ELF-1 (cell line): ENCODE data around the gene SLC13A3.
A peak's percentile ranks its signal among the peaks of the same experiment; 100 is the strongest.

Experiments used
- DNase-seq: peaks from one replicate; pipeline ENCODE4 v3.0.0-alpha.2; 2016; ENCODE audit warnings: low read depth, low spot score

The SLC13A3 gene

DNA sequence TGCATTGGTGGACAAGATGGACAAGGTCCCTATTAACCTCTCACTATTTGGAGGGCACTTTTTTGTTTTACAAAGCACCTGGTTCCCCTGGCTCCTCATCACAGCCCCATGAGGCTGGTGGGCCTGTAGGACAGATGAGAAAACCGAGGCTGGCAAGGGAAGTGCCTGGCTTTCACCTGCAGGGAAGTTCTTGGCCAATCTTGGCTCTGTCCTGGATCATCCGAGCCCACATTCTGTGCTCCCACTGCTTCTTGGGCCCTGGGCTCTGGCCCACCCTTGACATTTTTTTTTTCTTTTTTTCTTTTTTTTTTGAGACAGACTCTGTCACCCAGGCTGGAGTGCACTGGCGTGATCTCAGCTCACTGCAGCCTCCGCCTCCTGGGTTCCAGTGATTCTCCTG, 14.7 kb downstream of the SLC13A3 start:
- DNase-seq = no peak

DNA sequence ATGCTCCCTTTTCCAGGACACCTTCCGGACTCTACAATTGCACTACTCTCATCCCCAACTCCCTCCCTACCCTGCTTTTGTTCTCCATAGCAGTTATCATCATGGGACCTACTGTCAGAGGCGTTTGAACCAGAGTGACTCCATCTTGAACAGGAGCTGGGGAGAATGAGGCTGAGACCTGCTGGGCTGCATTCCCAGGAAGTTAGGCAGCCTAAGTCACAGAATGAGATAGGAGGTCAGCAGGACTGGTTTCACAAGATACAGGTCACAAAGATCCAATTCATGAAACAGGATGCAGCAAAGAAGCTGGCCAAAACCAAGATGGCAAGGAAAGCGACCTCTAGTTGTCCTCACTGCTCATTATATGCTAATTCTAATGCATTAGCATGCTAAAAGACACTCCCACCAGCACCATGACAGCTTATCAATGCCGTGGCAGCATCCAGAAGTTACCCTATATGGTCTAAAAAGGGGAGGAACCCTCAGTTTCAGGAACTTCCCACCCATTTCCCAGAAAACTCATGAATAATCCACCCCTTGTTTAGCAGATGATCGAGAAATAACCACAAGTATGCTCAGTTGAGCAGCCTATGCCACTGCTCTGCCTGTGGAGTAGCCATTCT, 15.6 kb downstream of the SLC13A3 start:
- DNase-seq = peak; percentile 51

DNA sequence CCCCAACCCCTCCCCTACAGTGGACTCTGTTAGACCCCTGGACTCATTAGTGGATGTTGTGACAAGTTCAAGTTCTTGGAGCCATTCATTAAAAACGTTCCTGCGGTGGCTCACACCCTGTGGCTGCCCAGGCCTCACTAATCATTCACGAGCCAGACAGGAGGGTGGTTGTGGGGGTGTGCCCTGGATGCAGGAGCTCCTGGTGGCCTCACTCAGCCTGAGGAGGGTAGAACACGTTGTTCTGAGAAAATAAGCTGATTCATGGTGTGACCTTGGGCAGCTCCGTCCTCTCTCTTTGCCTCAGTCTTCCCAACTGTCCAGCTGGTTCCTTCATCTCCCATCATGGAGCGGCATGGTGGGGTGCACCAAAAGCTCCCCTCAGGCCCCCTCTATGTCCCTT, 16.7 kb downstream of the SLC13A3 start:
- DNase-seq = no peak

DNA sequence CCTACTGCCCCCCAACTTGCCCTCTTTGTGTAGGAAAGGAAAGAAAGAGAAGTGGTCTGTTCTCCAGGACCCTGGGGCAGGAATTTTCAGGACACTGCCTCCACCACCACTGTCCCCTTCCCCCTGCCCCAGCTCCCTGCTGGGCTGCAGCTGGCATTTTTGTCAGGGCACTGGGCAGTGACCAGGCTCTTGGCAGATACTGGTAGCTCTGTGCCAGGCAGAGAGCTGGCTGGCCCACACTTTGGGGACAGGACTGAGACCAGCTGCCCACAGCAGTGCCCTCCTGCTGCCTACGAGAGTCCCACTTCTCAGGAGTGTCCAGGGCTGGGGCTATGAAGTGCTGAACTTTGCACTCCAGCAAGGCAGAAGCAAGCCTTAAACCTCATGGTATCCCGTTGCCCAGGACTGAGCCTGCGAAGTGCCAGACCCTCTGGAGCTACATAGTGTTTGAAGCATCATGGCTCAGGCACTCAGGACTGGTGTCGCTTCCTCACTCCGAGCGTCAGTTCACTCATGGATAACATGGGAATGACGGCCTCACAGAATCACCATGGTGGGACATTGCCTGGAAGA, 19.3 kb downstream of the SLC13A3 start:
- DNase-seq = no peak

DNA sequence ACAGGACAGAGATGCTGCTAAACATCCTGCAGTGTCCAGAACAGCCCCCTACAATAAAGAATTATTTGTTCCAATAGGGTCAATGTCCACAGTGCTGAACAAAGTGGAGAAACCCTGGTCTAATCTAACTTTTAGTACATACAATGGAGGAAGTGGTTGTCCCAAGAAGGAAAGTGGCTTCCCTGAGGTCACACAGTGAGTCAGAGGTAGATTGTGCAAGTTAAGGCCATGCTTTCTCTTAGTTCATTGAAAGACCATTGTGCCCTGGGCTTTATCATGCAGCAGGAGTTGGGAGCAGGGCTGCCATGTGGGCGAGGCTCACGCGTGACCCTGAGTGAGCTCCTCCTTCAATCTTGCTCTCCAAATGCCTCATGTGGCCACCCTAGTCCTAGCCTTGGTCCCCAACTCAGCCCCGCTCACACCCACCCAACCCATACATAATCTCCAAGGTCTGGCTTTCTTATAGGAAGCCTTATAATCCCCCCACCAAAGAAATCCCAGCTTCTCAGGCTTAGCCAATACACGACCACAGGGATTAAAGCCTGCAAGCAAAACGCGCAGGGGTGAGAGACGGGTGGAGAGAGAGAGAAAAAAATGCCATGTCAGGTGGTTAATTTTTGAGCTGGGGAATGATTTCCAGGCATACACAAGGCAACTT, 19.9 kb downstream of the SLC13A3 start:
- peak; percentile 30 for DNase-seq

DNA sequence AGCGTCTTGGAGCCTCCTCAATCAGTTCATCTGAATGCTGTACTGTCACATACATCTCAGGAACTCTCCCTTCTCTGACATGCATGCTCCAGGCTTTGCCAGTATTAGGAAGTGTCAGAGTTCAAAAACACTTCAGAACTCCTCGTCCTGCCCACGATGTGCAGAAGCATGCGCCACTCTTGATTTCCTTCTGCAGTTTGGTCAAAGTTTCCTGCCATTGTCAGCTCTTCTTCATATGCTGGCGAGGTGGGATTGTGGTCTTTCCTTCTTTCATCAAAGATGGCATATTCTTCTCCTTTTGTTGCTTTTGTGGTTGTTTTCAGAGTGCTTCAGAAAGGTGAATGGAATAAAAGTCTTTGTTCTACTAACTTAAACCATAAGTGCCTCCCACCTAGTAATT, 21.0 kb downstream of the SLC13A3 start:
- DNase-seq = no peak

DNA sequence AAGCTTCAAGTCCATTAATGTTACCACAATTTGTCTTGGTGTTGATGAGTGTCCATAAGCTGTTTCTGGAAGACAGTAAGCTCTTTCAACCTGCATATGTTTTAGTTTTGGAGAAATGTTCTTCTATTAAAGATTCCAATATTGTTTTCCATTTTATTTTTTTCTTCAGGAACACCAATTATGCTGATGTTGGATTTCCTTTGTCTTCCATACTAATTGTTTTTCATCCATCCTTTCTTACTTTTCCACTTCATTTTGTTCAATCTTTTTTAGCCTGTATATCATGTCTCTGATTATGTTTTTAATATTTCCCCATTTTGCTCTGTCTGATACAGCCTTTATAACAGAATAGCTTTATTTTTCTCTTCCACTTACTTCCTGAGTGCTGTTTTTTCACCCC, 21.9 kb downstream of the SLC13A3 start:
- no peak for DNase-seq

DNA sequence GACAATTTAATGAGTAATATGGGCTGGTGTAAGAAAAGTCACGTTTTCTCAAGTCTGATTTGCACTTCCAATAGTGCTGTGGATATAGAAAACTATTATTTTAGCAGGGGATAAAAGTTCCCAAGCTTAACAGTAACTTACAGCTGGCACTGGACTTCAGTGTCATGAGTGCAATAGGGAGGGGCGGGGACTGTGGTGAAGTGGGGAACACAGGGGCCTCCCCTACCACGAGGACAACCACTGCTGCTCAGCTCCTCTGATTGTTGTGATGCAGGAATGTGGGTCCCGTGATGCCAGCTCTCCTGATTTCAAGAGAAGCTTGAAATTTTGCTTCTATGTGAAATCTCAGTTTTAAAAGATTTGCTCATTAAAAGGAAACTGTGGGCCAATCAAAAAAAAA, 24.0 kb downstream of the SLC13A3 start:
- no peak for DNase-seq

DNA sequence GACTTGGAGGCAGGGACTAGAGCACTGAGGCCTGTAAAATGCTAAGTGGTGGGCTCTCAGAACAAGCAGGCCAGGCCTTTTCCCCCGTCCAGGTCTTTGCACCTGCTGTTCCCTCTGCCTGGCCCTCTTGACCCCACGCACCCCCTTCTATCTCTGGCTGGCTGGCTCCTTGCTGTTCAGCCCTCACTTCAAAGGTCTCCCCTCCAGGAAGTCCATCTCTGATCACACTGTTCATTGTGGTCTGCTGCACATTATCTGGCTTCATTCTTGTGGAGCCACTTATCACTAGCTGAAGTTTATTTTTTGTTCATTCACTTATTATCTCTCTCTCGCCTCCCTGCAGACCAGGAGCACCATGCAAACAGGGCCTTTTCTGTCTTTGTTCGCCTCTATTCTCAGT, 24.5 kb downstream of the SLC13A3 start:
- no peak for DNase-seq

DNA sequence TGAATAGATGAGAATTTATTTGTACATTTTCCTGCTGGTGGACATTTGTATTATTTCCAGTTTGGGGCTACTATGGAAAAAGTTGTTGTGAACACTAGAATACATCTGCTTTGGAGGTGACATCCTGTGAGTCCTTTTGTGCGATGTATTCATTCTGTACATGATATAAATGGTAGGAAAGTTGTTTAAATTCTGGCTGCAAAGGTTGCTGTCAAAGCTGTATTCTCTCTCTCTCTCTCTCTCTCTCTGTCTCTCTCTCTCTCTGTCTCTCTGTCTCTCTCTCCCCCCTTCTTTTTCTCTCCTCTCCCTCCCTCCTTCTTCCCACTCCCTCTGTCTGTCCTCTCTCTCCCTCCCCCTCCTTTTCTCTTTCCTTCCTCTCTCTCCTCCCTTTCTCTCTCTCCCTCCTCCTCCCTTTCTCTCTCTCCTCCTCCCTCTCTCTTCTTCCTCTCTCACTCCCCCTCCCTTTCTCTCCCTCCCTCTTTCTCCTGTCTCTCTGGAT, 25.3 kb downstream of the SLC13A3 start:
- DNase-seq = no peak

DNA sequence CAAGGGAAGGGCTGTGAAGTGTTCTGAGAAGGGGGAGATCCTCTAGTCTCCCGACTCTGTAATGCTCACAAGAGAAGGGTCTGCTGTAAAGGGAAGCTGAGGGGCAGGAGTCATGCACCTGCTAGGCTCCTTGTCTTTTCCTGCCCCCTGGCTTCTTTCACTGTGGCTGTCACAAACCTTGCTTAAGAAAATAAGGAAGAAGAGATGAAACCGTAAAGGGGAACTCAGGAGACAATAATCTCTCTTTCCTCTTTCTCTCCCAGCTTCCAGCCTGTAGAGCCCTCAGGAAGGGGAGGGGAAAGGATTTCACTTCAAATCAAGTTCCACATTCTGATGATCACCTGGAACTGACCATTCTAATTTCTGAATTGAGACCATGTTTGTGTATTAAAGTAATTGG, 26.3 kb downstream of the SLC13A3 start:
- no peak for DNase-seq

DNA sequence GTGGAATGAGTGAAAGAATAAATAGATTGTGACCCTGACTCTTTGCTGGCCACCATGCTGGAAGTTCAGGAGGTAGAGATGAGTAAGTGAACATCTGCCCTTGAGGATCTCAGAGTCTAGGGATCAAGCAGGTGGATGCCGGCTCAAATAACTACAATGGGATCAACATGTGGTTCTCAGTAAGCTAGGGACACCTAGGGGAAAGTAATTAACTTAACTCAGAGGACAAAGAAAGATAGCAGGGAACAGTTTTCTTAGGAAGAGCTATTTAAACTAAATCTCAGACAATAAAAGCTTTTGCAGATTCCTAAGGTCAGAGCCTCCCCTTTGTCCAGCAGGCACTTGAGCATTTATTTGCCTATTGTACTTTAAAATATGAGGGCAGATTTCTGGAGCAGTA, 29.1 kb downstream of the SLC13A3 start:
- no peak for DNase-seq

DNA sequence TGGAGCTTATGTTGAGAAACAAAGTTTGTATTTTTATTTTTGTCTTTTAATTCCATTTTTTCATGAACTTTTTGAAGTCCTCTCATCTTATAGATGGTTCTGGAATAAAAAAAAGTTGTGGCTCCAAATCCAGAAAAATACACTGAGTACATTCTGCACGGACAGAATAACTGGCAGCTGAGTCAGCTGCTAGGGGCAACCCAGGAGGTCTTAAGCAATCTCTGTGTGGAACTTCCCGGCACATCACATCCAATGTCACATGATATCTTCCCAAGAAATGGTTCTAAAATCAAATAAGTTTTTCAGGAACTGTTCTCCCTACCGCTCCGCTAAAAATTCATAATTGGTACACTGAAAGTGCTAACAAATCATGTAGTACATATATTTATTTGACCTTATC, 29.8 kb downstream of the SLC13A3 start:
- no peak for DNase-seq

DNA sequence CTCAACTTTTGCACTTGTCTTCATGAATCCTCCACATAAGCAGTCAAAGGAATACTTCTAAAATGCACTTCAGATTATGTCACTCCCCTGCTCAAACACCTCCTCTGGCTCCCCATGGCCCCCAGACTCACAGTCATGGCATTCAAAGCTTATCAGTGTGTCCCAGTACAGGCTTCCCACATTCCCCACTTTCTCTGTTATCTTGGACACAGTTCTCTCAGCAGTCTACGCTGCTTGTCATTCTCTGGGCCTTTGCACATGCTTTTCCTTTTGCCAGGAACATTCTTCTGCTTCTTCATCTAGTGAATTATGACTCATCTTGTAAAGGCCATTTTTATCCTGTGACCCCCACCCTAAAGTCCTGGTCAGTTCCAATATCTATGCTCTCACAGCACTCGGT, 31.8 kb downstream of the SLC13A3 start:
- DNase-seq = no peak

DNA sequence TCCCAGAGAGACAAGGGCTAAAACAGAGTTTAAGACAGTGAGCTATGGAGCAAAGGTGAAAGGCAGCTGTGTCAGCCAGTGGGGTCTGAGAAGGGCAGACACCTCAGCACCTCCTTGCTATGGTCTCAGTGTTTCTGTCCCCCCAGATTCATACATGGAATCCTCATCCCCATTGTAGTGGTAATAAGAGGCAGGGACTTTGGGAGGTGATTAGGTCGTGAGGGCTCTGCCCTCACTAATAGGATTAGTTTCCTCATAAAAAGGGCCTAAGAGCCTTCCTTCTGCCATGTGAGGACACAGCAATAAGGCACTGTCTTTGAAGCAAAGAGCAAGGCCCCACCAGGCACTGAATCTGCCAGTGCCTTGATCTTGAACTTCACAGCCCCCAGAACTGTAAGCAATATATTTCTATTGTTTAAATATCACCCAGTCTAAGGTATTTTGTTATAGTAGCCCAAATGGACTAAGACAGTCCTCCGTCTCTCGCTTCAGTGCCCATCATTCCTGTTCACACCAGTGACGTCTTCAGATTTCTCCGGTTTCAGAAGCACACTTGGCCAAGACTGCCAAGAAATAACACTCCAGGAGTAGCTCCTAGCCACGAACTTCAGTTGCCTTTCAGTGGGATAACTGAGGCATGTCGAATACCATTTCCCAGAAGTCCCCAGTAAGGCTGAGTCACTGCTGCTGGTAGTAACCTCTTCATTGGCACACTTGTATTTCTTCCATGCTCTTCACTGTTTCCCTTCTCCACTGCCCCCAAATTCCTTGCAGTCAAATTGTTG, 32.8 kb downstream of the SLC13A3 start:
- no peak for DNase-seq

DNA sequence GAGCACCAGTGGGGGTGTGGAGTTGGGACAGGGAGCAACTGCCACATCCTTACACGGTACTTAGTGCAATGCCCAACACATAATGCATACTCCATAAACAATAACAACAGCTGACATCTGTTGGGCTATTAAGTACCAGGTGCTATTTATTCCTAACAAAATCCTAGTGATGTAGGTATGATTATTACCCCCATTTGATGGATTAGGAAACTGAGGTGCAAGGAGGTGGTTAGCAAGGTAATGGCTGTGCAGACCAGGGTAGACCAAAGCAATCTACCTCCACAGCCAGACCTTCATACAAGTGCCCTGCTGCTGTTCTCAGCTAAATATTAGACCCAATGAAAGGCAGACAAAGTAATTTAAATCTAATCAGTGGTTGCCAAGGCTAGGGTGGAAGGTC, 36.8 kb downstream of the SLC13A3 start:
- DNase-seq = no peak

DNA sequence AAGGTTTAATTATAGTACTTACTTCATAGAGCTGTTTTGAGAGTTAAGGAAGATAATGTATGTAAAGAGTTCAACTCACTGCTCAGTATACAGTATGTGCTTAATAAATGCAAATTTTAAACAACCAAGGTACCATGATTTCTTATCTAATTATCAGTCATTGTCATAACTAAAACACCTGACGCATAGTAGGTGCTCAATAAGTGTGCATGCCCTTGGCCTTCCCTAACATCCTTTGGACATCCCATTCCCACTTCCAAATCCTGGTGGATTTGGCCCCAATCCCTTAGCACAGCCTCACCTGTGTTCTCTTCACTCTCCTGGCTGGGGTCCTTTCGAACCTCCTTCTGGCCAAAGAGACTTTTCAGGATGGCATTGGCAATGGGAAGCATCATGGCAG, 41.1 kb downstream of the SLC13A3 start:
- no peak for DNase-seq

DNA sequence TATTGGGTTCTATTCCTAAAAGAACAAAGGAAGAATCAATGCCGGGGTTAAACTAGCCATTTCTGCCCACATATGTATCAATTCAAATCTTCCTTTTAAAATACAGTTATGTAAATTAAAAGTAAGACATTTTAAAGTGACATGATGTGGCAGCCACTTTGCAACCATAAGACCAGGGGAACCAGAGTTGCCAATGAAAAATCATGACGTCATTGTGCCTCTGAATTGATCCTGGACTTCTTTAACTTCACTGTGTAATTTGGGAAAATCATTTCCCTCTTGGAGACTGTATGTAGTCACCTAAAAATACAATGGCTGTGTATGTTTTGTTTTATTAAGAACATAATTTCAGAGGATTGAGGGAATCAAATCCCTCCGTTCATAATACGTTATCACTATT, 42.2 kb downstream of the SLC13A3 start:
- no peak for DNase-seq

DNA sequence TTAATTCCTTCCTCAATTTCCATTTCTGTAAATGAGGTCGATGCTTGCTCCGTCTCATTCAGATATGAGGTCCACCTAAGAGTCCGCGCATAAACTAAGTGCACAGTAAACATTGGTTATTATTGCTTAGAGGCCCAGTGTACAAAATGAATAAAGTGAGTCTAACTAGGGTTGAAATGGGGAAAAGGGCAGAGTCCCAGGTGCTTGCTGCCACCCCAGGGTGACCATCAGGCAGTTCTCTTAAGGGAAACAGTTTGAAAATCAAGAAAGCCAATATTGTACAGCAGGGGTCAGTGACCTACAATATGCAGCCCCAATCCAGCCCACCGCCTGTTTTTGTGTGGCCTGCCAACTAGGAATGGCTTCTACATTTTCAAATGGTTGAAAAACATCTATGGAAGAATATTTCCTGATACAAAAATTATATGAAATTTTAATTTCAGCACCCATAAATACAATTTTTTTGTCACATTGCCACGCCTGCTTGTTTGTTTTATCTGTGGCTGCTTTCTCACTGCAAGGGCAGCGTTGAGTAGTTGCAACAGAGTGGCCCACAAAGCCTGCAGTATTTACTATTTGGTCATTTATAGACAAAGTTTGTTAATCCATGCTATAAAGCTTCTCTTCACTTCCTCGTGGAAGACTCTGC, 43.3 kb downstream of the SLC13A3 start:
- DNase-seq = no peak

DNA sequence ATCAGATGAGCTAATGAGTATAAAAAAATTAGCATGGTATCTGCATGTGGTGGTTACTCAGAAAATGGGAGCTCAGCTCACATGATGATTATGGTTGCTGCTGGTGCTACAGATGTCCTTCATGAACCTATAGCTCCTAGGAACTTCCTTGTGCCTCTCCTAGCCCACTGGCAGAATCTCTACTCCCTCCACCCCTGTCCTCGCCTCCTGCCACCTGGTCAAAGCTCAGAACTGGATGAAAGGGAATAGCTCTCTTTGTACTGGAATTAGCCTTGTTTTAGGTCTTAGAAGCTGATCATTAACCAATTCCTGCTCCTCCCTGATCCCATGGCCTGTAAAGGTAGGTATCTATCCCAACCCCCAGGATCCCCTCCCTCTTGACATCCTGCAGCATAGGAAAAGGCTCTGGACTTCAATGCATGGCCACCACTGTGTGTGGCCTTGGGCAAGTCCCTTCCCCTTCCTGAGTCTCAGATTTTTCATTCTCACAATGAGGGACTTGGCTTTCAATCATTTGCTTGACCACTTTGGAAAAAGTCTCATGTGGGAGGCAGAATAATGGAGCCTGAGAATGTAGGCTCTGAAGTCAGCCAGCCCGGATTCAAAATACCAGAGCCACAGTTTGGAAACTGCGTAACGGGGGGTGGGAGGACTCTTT, 43.9 kb downstream of the SLC13A3 start:
- DNase-seq = no peak

DNA sequence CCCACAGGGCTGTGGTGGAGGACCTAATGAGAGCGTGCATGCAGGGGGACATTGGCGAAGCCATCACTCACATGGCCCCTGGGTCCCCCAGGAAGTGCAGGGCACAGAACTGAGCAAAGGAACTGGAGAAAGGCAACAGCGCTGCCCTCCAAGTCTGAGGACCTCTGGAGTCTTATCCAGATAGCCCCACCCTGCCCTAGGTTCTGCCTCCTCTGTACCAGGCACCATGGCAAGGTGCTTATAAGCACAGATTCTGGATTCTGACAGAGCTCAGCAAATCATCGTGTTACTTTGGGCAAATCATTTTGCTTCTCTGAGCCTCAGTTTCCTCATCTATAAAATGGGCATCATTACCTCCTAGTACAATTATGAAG, 44.5 kb downstream of the SLC13A3 start:
- no peak for DNase-seq
